Peyer's patch (tissue), 4 donors: ENCODE measurements around the gene NRTN.

Experiments
- CTCF ChIP-seq, 6 experiments: fragments of 450-650 bp in 4 of 6; fragments of 200-600 bp in 2 of 6; sonication (generic) in 1 of 6; IDR thresholded peaks; one replicate each; pipeline ENCODE4 v1.5.1; 2017 to 2019; ENCODE audit warnings: antibody characterized with exemption in 6 of 6, mild to moderate bottlenecking in 3 of 6, moderate library complexity in 1 of 6
- POLR2A ChIP-seq, 2 donors: fragments of 450-650 bp; IDR thresholded peaks; one replicate each; pipeline ENCODE4 v1.5.1; 2017; ENCODE audit warnings: antibody characterized with exemption in 2 of 2, mild to moderate bottlenecking in 2 of 2, moderate library complexity in 2 of 2

- TF ChIP-seq CTCF (IDR thresholded peaks at IDR 0.05) (no peak), POLR2A (IDR thresholded peaks at IDR 0.05) (no peak)
Observed at GRCh38 chr19:5785423-5785822, 19.4 kb upstream of the NRTN start.
